Progenitor cell of endocrine pancreas (in vitro differentiated cells): ENCODE results near the gene ITIH4. TPM values are rescaled to one million over a fixed set of nuclear protein-coding genes. Genes with fewer than 3 reads are reported as not detected.
A peak's percentile ranks its signal among the peaks of the same experiment; 100 is the strongest.

Experiments used
- DNase-seq: peaks from one replicate; pipeline ENCODE4 v3.0.0; 2021; ENCODE audit warnings: low spot score; ENCODE audit not compliant: unreplicated experiment
- H3K27ac Mint-ChIP-seq: 2 replicates; pipeline ENCODE4 v1.8.0; 2021; ENCODE audit warnings: mild to moderate bottlenecking, moderate library complexity, mixed read lengths
- H3K27me3 Mint-ChIP-seq: 2 replicates; pipeline ENCODE4 v1.8.0; 2021; ENCODE audit warnings: mixed read lengths
- H3K36me3 Mint-ChIP-seq: 2 replicates; pipeline ENCODE4 v1.8.0; 2022; ENCODE audit warnings: mixed read lengths; ENCODE audit not compliant: insufficient read depth
- H3K4me1 Mint-ChIP-seq: 2 replicates; pipeline ENCODE4 v1.8.0; 2021; ENCODE audit warnings: low read depth, mixed read lengths
- H3K4me3 Mint-ChIP-seq: 2 replicates; pipeline ENCODE4 v1.8.0; 2021; ENCODE audit warnings: low read depth, mild to moderate bottlenecking, moderate library complexity, mixed read lengths
- H3K9me3 Mint-ChIP-seq: 2 replicates; pipeline ENCODE4 v1.8.0; 2021; ENCODE audit warnings: low read depth, mixed read lengths
- total RNA-seq: library from RNA; stranded (reverse); gene quantifications from 2 replicates; pipeline ENCODE4 v1.2.1, GENCODE V29; 2021
- TF ChIP-seq, protein P1 (sequence below): fragments of 200-600 bp; sonication (generic); IDR thresholded peaks from one replicate; pipeline ENCODE4 v1.5.0; 2021; ENCODE audit warnings: antibody characterized with exemption, mild to moderate bottlenecking; ENCODE audit not compliant: unreplicated experiment

Gene ITIH4
- total RNA-seq, 1 donor from 2014 or later, result 9.7 TPM

DNA sequence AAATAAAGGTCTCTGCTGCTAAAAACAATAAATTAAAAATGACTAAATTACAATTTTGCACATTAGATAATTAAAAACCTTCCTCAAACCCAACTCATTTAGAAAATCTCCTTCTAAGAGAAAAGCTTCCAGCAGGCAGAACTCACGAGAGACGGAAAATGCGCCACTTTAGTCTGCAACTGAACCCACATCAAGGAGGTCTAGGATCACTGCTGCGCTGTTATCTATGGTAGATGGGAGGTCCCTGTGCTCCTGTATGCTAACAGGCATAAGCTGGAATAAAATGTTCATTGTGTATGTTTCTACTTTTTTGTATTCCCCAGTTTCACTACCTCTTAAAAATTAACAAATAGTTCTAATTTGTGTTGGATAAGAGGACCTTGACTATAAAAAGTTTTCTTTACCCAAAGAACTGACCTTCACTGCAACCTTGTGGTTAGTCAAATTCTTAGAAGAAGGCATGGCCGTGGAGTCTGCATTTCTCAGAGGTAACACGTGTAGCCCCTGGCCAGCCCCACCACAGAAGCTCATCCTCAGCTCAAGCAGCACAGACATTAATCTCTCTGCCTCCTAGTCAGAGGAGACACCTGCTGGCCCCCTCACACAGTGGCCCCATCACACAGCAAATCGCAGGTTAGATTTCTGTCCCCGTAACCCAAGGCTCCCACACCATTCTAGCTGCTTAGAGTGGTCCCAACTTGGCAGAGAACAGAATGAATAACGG, 44.6 kb upstream of the ITIH4 start:
- Mint-ChIP-seq H3K4me3 (no peak overlapping the region), H3K27me3 (no peaks in the 10 kb centered on the region), H3K4me1 (peaks cover 4% of the 10 kb centered on the region), H3K36me3 (no peaks in the 10 kb centered on the region), H3K27ac (no peak overlapping the region), H3K9me3 (no peaks in the 10 kb centered on the region)
- TF ChIP-seq, protein P1, sequence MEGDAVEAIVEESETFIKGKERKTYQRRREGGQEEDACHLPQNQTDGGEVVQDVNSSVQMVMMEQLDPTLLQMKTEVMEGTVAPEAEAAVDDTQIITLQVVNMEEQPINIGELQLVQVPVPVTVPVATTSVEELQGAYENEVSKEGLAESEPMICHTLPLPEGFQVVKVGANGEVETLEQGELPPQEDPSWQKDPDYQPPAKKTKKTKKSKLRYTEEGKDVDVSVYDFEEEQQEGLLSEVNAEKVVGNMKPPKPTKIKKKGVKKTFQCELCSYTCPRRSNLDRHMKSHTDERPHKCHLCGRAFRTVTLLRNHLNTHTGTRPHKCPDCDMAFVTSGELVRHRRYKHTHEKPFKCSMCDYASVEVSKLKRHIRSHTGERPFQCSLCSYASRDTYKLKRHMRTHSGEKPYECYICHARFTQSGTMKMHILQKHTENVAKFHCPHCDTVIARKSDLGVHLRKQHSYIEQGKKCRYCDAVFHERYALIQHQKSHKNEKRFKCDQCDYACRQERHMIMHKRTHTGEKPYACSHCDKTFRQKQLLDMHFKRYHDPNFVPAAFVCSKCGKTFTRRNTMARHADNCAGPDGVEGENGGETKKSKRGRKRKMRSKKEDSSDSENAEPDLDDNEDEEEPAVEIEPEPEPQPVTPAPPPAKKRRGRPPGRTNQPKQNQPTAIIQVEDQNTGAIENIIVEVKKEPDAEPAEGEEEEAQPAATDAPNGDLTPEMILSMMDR, result no peak
- no peak for DNase-seq

DNA sequence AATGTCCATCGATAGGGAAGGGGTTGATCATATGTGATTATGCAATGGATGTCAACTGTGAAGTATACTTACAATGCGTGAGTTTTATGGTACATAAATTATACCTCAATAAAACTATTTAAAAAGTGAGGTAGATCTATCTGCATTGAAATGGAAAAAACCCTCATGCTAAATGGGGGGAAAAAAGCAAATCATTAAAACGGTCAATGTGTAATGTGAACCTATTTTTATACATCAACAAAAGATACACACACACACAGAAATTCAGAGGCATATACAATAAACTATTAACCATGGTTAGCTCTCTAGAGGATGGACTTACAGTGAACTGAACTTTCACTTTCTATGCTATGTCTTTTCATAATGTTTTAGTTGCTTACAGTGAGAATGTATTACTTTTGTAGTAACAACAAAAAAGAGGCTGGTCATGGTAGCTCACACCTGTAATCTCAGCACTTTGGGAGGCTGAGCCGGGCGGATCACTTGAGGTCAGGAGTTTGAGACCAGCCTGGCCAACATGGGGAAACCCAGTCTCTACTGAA, 43.8 kb upstream of the ITIH4 start:
- Mint-ChIP-seq H3K27me3 (no peaks in the 10 kb centered on the region), H3K9me3 (no peaks in the 10 kb centered on the region), H3K4me1 (peaks cover 4% of the 10 kb centered on the region), H3K36me3 (no peaks in the 10 kb centered on the region), H3K27ac (no peak overlapping the region), H3K4me3 (no peak overlapping the region)
- TF ChIP-seq, protein P1, result no peak
- no peak for DNase-seq

DNA sequence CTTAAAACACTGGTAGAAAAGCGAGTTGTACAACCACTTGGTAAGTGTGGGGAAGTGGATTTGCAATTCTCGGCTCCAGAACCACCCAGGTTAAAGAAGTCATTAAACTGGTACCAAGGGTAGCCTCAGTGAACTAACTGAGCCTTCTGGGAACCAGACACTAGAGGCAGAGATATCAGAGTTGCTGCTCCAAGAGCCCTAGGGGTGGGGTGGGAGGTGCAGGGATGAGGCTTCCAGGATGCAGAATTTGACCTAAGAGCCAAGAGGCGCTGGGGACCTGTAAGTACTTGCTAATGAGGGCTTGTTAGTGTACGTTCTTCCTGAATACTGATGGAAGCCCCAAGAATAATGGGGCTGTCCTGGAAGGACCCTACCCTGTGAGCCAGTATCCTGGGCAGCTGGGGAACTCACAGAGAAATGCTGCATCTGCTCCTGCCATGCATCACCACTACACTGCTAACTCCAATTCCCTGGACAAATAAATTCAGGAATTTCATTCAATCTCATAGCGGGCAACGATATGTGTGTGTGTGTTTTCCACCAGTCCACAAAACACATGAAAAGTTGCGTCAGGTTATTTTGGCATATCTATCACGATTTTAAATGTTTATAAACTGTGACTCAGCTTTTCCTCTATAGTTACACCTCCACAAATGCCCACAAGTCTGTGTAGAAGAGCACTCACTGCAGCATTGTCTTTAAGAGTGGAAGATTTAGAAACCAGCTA, 43.1 kb upstream of the ITIH4 start:
- no peak for DNase-seq
- no peaks in the 10 kb centered on the region for H3K9me3 Mint-ChIP-seq
- H3K27me3 Mint-ChIP-seq, result no peaks in the 10 kb centered on the region
- H3K4me1 Mint-ChIP-seq, result peaks cover 4% of the 10 kb centered on the region
- no peak overlapping the region for H3K27ac Mint-ChIP-seq
- H3K4me3 Mint-ChIP-seq, result no peak overlapping the region
- H3K36me3 Mint-ChIP-seq, result no peaks in the 10 kb centered on the region
- TF ChIP-seq, protein P1, result no peak

DNA sequence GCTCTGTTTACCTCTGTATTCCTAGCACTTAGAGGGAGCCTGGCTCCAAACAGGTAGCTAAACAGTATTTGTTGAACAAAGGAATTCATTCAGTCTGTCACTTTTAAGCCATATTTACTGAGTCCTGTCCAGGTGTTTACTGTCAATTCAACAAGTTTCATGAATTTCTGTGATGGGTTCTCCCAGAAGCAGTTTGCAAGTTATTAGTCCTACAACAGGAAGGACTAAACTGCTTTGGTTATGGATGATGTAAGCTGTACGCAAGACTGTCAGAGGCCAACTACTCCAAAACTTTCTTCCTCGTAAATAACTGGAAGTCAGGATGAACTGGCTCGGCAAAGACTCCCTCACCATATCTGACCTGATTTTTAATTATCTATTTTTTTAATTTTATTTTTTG, 41.8 kb upstream of the ITIH4 start:
- Mint-ChIP-seq H3K4me1 (peaks cover 4% of the 10 kb centered on the region), H3K27me3 (no peaks in the 10 kb centered on the region), H3K9me3 (no peaks in the 10 kb centered on the region), H3K4me3 (no peak overlapping the region), H3K27ac (peak overlapping the region; percentile 11), H3K36me3 (no peaks in the 10 kb centered on the region)
- TF ChIP-seq, protein P1, result no peak
- DNase-seq, result no peak

DNA sequence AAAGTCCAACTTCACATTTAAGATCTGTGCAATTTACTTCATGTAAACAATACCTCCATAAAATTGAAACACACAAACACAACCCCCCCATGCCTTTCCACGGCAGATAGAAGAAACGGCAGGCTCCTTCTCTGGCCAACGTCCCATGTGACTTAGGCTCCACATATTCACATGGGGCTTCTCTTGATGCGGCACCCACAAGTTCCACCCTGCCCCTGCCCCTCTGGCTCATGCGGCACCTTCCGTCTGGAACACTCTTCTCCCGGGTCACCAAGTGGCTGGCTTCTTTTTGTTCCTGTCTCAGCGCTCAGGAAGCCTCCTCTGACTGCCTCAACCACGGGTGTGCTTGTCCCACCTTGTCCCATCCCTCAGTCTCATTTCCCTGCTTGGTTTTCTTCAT, 41.3 kb upstream of the ITIH4 start:
- DNase-seq, result no peak
- Mint-ChIP-seq H3K4me3 (no peak overlapping the region), H3K36me3 (no peaks in the 10 kb centered on the region), H3K27ac (peak overlapping the region; percentile 11), H3K27me3 (no peaks in the 10 kb centered on the region), H3K4me1 (peaks cover 4% of the 10 kb centered on the region), H3K9me3 (no peaks in the 10 kb centered on the region)
- TF ChIP-seq, protein P1, result no peak
